ENCODE measurements around the gene MXD3. TPM values are rescaled to one million over a fixed set of nuclear protein-coding genes. Genes with fewer than 3 reads are reported as not detected.

The MXD3 gene
- polyA plus RNA-seq, 2 of the 4 experiments (the other 2 are of a cell fraction), result 5.3 to 16.9 TPM

GRCh38 chr5:177264178-177264577, 47.5 kb downstream of the MXD3 start:
- H3K4me2 ChIP-seq, result no peak overlapping the region
- DNase-seq (ENCODE audit: low read depth in 1 of 2, low spot score in 1 of 2), result no peak
- TF ChIP-seq NPAS2 (CRISPR knock-in tag; IDR thresholded peaks at IDR 0.05; ENCODE audit: borderline replicate concordance), result no peak
- no peak for TF ChIP-seq NFE2L2 (conservative IDR thresholded peaks at IDR 0.05; ENCODE audit: low read length)
- no peak for TF ChIP-seq GATA3 (IDR thresholded peaks at IDR 0.05; ENCODE audit: borderline replicate concordance)
- no peak for TF ChIP-seq FOSB (CRISPR knock-in tag; IDR thresholded peaks at IDR 0.05)
- TF ChIP-seq POLR2A (IDR thresholded peaks at IDR 0.05; ENCODE audit: low read length), result no peak
- TF ChIP-seq HES2 (IDR thresholded peaks at IDR 0.05), result no peak
- no peak for TF ChIP-seq ZC3H11A (IDR thresholded peaks at IDR 0.05)
- TF ChIP-seq ZNF302 (CRISPR knock-in tag; IDR thresholded peaks at IDR 0.05), result no peak
- no peak for TF ChIP-seq ELK1 (IDR thresholded peaks at IDR 0.05; ENCODE audit: low read depth, low read length)
- TF ChIP-seq MAX (IDR thresholded peaks at IDR 0.05), result no peak
- no peaks in the 10 kb centered on the region for H3K4me1 ChIP-seq
- ATAC-seq, result no peak
- 85% methylated on average over 1 of the region's 1 CpG for WGBS (ENCODE audit: missing lambda C conversion rate)
- no peak overlapping the region for H3K27ac ChIP-seq
- H3K4me3 ChIP-seq, result no peak overlapping the region
- ChIA-PET CTCF (interaction anchor here (1.1 to 2.0 kb wide), 2 partner anchors 9 to 151 kb away, joined by 3 to 7 read pairs; no protein-coding TSS in a partner anchor), POLR2A (no interaction called here)
- no peak for FAIRE-seq
- no peaks in the 10 kb centered on the region for H3K9me3 ChIP-seq

GRCh38 chr5:177261510-177261909, 50.2 kb downstream of the MXD3 start:
- Histone ChIP-seq H3K4me2 (no peak overlapping the region), H3K4me1 (no peaks in the 10 kb centered on the region), H3K9me3 (no peaks in the 10 kb centered on the region), H3K4me3 (no peak overlapping the region), H3K27ac (no peak overlapping the region)
- WGBS (ENCODE audit: missing lambda C conversion rate), result 82% methylated on average over 1 of the region's 1 CpG
- POLR2A ChIA-PET, result no interaction called here
- no peak for DNase-seq (ENCODE audit: low read depth in 1 of 2, low spot score in 1 of 2)
- no peak for FAIRE-seq
- no peak for ATAC-seq
- CTCF ChIA-PET, result no interaction called here
- TF ChIP-seq KDM1A (IDR thresholded peaks at IDR 0.05; ENCODE audit: low read depth), result no peak
- no peak for TF ChIP-seq HOXA7 (CRISPR knock-in tag; IDR thresholded peaks at IDR 0.05)
- TF ChIP-seq MYC (IDR thresholded peaks at IDR 0.05; ENCODE audit: borderline replicate concordance, low read length), result no peak
- no peak for TF ChIP-seq USF2 (IDR thresholded peaks at IDR 0.05)
- TF ChIP-seq CBX8 (IDR thresholded peaks at IDR 0.05), result no peak
- no peak for TF ChIP-seq SREBF2 (IDR thresholded peaks at IDR 0.05)
- no peak for TF ChIP-seq POLR2AphosphoS2 (conservative IDR thresholded peaks at IDR 0.05; ENCODE audit: low read length)
- TF ChIP-seq ELK1 (IDR thresholded peaks at IDR 0.05; ENCODE audit: low read depth, low read length), result no peak
- no peak for TF ChIP-seq EP300 (IDR thresholded peaks at IDR 0.05)
- TF ChIP-seq HDAC2 (IDR thresholded peaks at IDR 0.05), result no peak
- TF ChIP-seq RNF2 (IDR thresholded peaks at IDR 0.05; ENCODE audit: borderline replicate concordance, low read depth), result no peak
- TF ChIP-seq NFE2L2 (conservative IDR thresholded peaks at IDR 0.05; ENCODE audit: low read length), result no peak
- TF ChIP-seq EHMT2 (IDR thresholded peaks at IDR 0.05; ENCODE audit: low read depth), result no peak
- no peak for TF ChIP-seq RCOR1 (IDR thresholded peaks at IDR 0.05; ENCODE audit: low read depth, low read length)
- TF ChIP-seq ZC3H11A (IDR thresholded peaks at IDR 0.05), result no peak
- no peak for TF ChIP-seq EHF (CRISPR knock-in tag; IDR thresholded peaks at IDR 0.05)
- no peak for TF ChIP-seq MAFK (IDR thresholded peaks at IDR 0.05; ENCODE audit: partially characterized antibody)

Measured in A549 (cell line).